Measurements from ENCODE around the gene UBL5.
"Not testable (repeated sequence)": the region's sequence is repeated elsewhere in the genome, so short reads cannot be mapped to it uniquely, and the experiment has no call there.

Gene UBL5

DNA sequence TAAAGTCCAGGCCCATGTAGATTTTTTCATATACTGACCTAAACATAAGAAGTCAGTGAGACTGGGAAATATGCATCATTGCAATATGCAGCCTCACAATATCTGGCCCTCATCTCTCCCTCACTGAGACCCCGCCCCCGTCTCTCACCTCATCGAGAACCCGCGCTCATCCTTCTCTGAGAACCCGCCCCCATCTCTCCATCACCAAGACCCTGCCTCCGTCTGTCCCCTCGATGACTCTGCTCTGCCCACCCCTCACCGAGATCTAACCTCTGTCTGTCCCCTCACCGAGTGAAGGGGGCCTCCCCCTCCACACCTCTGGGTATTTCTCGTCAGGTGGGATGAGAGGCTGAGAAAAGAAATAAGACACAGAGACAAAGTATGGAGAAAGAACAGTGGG lies 38.7 kb upstream of the UBL5 start:
- peak overlapping the region; percentile 50 for H3K9ac ChIP-seq (ENCODE audit: low read length)
- no peak overlapping the region for H2BK12ac ChIP-seq (ENCODE audit: low read length in 2 of 2)
- peak overlapping the region; percentile 36 for H4K8ac ChIP-seq (ENCODE audit: low read length)
- no peak overlapping the region for H2AK5ac ChIP-seq (ENCODE audit: low read length, severe bottlenecking)
- peaks cover 4% of the 10 kb centered on the region for H3K79me1 ChIP-seq (replicated peaks; ENCODE audit: low read length, poor library complexity, severe bottlenecking)
- H2BK120ac ChIP-seq (ENCODE audit: low read depth, low read length) = no peak overlapping the region
- no peak overlapping the region for H3K4me3 ChIP-seq (ENCODE audit: insufficient read depth in 1 of 2, low read depth in 1 of 2, low read length in 2 of 2)
- H3K4ac ChIP-seq (ENCODE audit: low read depth in 1 of 2, low read length in 2 of 2) = peak overlapping the region in 1 of 2 experiments; percentile 24
- peaks cover 7% of the 10 kb centered on the region for H3K4me1 ChIP-seq (ENCODE audit: control insufficient read depth, insufficient read depth, low read depth, low read length)
- no peaks in the 10 kb centered on the region for H3K36me3 ChIP-seq (ENCODE audit: control insufficient read depth in 1 of 2, insufficient read depth in 2 of 2, low read depth in 1 of 2, low read length in 2 of 2)
- H3K27ac ChIP-seq (ENCODE audit: low read length, poor library complexity, severe bottlenecking) = no peak overlapping the region
- no peak overlapping the region for H3K14ac ChIP-seq (ENCODE audit: low read length in 2 of 2)
- no peak overlapping the region for H3K23ac ChIP-seq (ENCODE audit: low read length in 2 of 2)
- no peaks in the 10 kb centered on the region for H3K9me3 ChIP-seq (ENCODE audit: control insufficient read depth, low read length)
- no peak overlapping the region for H2AFZ ChIP-seq (ENCODE audit: low read depth, low read length)
- no peak for DNase-seq
- WGBS = 81% methylated on average over 9 of the region's 11 CpGs
- no peak overlapping the region for H3K18ac ChIP-seq (ENCODE audit: low read depth in 1 of 2, low read length in 2 of 2)
- H2BK15ac ChIP-seq (ENCODE audit: low read depth, poor library complexity, severe bottlenecking) = no peak overlapping the region
- H3K27me3 ChIP-seq (ENCODE audit: control insufficient read depth in 1 of 2, insufficient read depth in 1 of 2, low read length in 2 of 2) = no peaks in the 10 kb centered on the region
- no peak overlapping the region for H3K4me2 ChIP-seq (ENCODE audit: low read length, poor library complexity, severe bottlenecking)
- H4K91ac ChIP-seq (ENCODE audit: low read length) = no peak overlapping the region
- H2BK5ac ChIP-seq (ENCODE audit: low read depth, low read length, poor library complexity, severe bottlenecking) = no peak overlapping the region

DNA sequence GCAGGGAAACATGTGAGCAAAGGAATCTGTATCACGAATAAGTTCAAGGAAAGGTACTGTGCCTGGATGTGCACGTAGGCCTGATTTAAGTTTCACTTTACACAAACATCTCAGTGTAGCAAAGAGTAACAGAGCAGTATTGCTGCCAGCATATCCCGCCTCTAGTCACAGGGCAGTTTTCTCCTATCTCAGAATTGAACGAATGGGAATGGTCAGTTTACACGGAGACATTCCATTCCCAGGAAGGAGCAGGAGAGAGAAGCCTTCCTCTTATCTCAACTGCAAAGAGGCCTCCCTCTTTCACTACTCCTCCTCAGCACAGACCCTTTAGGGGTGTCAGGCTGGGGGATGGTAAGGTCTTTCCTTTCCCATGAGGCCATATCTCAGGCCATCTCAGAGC lies 38.1 kb upstream of the UBL5 start:
- H3K4ac ChIP-seq (ENCODE audit: low read depth in 1 of 2, low read length in 2 of 2); H3K9me3 ChIP-seq (ENCODE audit: control insufficient read depth, low read length): not testable (repeated sequence)
- DNase-seq = peak; percentile 49

GRCh38 chr19:9791073-9791367 lies 36.7 kb upstream of the UBL5 start:
- H3K4ac ChIP-seq (ENCODE audit: low read depth in 1 of 2, low read length in 2 of 2); H2BK15ac ChIP-seq (ENCODE audit: low read depth, poor library complexity, severe bottlenecking); H2BK12ac ChIP-seq (ENCODE audit: low read length in 2 of 2); H3K4me1 ChIP-seq (ENCODE audit: control insufficient read depth, insufficient read depth, low read depth, low read length); H2AFZ ChIP-seq (ENCODE audit: low read depth, low read length); H3K14ac ChIP-seq (ENCODE audit: low read length in 2 of 2); H2BK5ac ChIP-seq (ENCODE audit: low read depth, low read length, poor library complexity, severe bottlenecking); H2AK5ac ChIP-seq (ENCODE audit: low read length, severe bottlenecking); H3K79me1 ChIP-seq (replicated peaks; ENCODE audit: low read length, poor library complexity, severe bottlenecking); H3K27me3 ChIP-seq (ENCODE audit: control insufficient read depth in 1 of 2, insufficient read depth in 1 of 2, low read length in 2 of 2); H4K8ac ChIP-seq (ENCODE audit: low read length); H3K4me2 ChIP-seq (ENCODE audit: low read length, poor library complexity, severe bottlenecking); H4K91ac ChIP-seq (ENCODE audit: low read length); H3K23ac ChIP-seq (ENCODE audit: low read length in 2 of 2); H2BK120ac ChIP-seq (ENCODE audit: low read depth, low read length); DNase-seq; H3K27ac ChIP-seq (ENCODE audit: low read length, poor library complexity, severe bottlenecking); H3K36me3 ChIP-seq (ENCODE audit: control insufficient read depth in 1 of 2, insufficient read depth in 2 of 2, low read depth in 1 of 2, low read length in 2 of 2); H3K9me3 ChIP-seq (ENCODE audit: control insufficient read depth, low read length); H3K18ac ChIP-seq (ENCODE audit: low read depth in 1 of 2, low read length in 2 of 2): not testable (repeated sequence)
- Histone ChIP-seq H3K4me3 (ENCODE audit: insufficient read depth in 1 of 2, low read depth in 1 of 2, low read length in 2 of 2) (peak overlapping the region in 1 of 2 experiments; percentile 79), H3K9ac (ENCODE audit: low read length) (peak overlapping the region; percentile 78)
- 83% methylated on average over 6 of the region's 6 CpGs for WGBS

More for the DNA sequence above, 38.1 kb upstream of the UBL5 start:
- H4K91ac ChIP-seq (ENCODE audit: low read length); H3K18ac ChIP-seq (ENCODE audit: low read depth in 1 of 2, low read length in 2 of 2); H4K8ac ChIP-seq (ENCODE audit: low read length); H3K36me3 ChIP-seq (ENCODE audit: control insufficient read depth in 1 of 2, insufficient read depth in 2 of 2, low read depth in 1 of 2, low read length in 2 of 2); H3K14ac ChIP-seq (ENCODE audit: low read length in 2 of 2); H3K4me2 ChIP-seq (ENCODE audit: low read length, poor library complexity, severe bottlenecking); H2BK12ac ChIP-seq (ENCODE audit: low read length in 2 of 2); H2BK120ac ChIP-seq (ENCODE audit: low read depth, low read length); H3K23ac ChIP-seq (ENCODE audit: low read length in 2 of 2); H3K4me3 ChIP-seq (ENCODE audit: insufficient read depth in 1 of 2, low read depth in 1 of 2, low read length in 2 of 2); H2BK5ac ChIP-seq (ENCODE audit: low read depth, low read length, poor library complexity, severe bottlenecking); H2AFZ ChIP-seq (ENCODE audit: low read depth, low read length); H3K4me1 ChIP-seq (ENCODE audit: control insufficient read depth, insufficient read depth, low read depth, low read length); H3K27me3 ChIP-seq (ENCODE audit: control insufficient read depth in 1 of 2, insufficient read depth in 1 of 2, low read length in 2 of 2); H2BK15ac ChIP-seq (ENCODE audit: low read depth, poor library complexity, severe bottlenecking); H3K27ac ChIP-seq (ENCODE audit: low read length, poor library complexity, severe bottlenecking); H2AK5ac ChIP-seq (ENCODE audit: low read length, severe bottlenecking); H3K79me1 ChIP-seq (replicated peaks; ENCODE audit: low read length, poor library complexity, severe bottlenecking): not testable (repeated sequence)
- 51% methylated on average over 5 of the region's 5 CpGs for WGBS
- H3K9ac ChIP-seq (ENCODE audit: low read length) = peak overlapping the region; percentile 50

DNA sequence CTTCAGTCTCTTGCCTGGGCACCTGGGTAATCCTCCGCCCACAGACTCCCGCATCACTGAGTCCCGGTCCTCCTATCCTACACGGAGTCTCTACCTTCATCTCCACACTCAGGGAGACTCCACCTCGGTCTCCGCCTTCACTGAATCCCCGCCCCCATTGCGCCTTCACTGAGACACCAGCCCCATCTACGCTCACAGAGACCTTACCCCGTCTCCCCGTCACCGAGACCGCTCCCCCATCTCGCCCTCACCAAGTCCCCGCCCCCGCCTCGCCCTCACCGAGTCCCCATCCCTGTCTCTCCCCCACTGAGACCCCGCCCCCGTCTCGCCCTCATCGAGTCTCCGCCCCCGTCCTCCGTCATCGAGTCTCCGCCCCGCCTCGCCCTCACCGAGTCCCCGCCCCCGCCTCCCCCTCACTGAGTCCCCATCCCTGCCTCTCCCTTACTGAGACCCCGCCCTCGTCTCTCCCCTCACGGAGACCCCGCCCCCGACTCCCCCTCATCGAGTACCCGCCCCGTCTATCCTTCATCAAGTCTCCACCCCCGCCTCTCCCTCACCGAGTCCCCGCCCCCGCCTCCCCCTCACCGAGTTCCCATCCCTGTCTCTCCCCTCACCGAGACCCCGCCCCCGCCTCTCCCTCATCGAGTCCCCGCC lies 36.0 kb upstream of the UBL5 start:
- peak overlapping the region; percentile 78 for H3K9ac ChIP-seq (ENCODE audit: low read length)
- peak overlapping the region; percentile 90 for H2AFZ ChIP-seq (ENCODE audit: low read depth, low read length)
- H3K14ac ChIP-seq (ENCODE audit: low read length in 2 of 2) = no peak overlapping the region
- H3K9me3 ChIP-seq (ENCODE audit: control insufficient read depth, low read length) = no peaks in the 10 kb centered on the region
- WGBS = 6% methylated on average over 33 of the region's 50 CpGs
- peak overlapping the region; percentile 87 for H4K8ac ChIP-seq (ENCODE audit: low read length)
- peak overlapping the region; percentile 75 to 79 for H3K4me3 ChIP-seq (ENCODE audit: insufficient read depth in 1 of 2, low read depth in 1 of 2, low read length in 2 of 2)
- peak overlapping the region; percentile 57 for H3K4me2 ChIP-seq (ENCODE audit: low read length, poor library complexity, severe bottlenecking)
- H4K91ac ChIP-seq (ENCODE audit: low read length) = no peak overlapping the region
- H3K4ac ChIP-seq (ENCODE audit: low read depth in 1 of 2, low read length in 2 of 2) = no peak overlapping the region
- DNase-seq = peak; percentile 97
- peak overlapping the region; percentile 76 for H2BK5ac ChIP-seq (ENCODE audit: low read depth, low read length, poor library complexity, severe bottlenecking)
- peaks cover 4% of the 10 kb centered on the region for H3K79me1 ChIP-seq (replicated peaks; ENCODE audit: low read length, poor library complexity, severe bottlenecking)
- peak overlapping the region; percentile 93 for H3K27ac ChIP-seq (ENCODE audit: low read length, poor library complexity, severe bottlenecking)
- H2BK12ac ChIP-seq (ENCODE audit: low read length in 2 of 2) = peak overlapping the region in 1 of 2 experiments; percentile 77
- peak overlapping the region; percentile 88 to 92 for H3K18ac ChIP-seq (ENCODE audit: low read depth in 1 of 2, low read length in 2 of 2)
- H2BK15ac ChIP-seq (ENCODE audit: low read depth, poor library complexity, severe bottlenecking) = peak overlapping the region; percentile 87
- H3K27me3 ChIP-seq (ENCODE audit: control insufficient read depth in 1 of 2, insufficient read depth in 1 of 2, low read length in 2 of 2) = no peaks in the 10 kb centered on the region
- H3K4me1 ChIP-seq (ENCODE audit: control insufficient read depth, insufficient read depth, low read depth, low read length) = peaks cover 3% of the 10 kb centered on the region
- no peaks in the 10 kb centered on the region for H3K36me3 ChIP-seq (ENCODE audit: control insufficient read depth in 1 of 2, insufficient read depth in 2 of 2, low read depth in 1 of 2, low read length in 2 of 2)
- no peak overlapping the region for H3K23ac ChIP-seq (ENCODE audit: low read length in 2 of 2)
- H2AK5ac ChIP-seq (ENCODE audit: low read length, severe bottlenecking) = no peak overlapping the region
- H2BK120ac ChIP-seq (ENCODE audit: low read depth, low read length) = no peak overlapping the region
